ENCODE measurements around the gene FFAR2.

FFAR2 gene

GRCh38 chr19:35442091-35442490 lies 6.0 kb upstream of the FFAR2 start:
- no peak overlapping the region for H3K4me3 ChIP-seq (ENCODE audit: low read length)
- TF ChIP-seq CTCF (conservative IDR thresholded peaks at IDR 0.05; ENCODE audit: low read length), result no peak
- no peak for DNase-seq (ENCODE audit: low read depth)

- no peak overlapping the region for H3K4me3 ChIP-seq (ENCODE audit: low read length)
- no peak for DNase-seq (ENCODE audit: low read depth)
- no peak for TF ChIP-seq CTCF (conservative IDR thresholded peaks at IDR 0.05; ENCODE audit: low read length)
Measured at GRCh38 chr19:35444735-35445134, 3.3 kb upstream of the FFAR2 start.

- H3K4me3 ChIP-seq (ENCODE audit: low read length), result no peak overlapping the region
- DNase-seq (ENCODE audit: low read depth), result no peak
Measured at GRCh38 chr19:35445826-35446593, 2.0 kb upstream of the FFAR2 start.

GRCh38 chr19:35449359-35450043 lies 1.4 kb downstream of the FFAR2 start:
- DNase-seq (ENCODE audit: low read depth), result no peak
- no peak overlapping the region for H3K4me3 ChIP-seq (ENCODE audit: low read length)
- no peak for TF ChIP-seq CTCF (conservative IDR thresholded peaks at IDR 0.05; ENCODE audit: low read length)

More at GRCh38 chr19:35445826-35446593, 2.0 kb upstream of the FFAR2 start:
- no peak for TF ChIP-seq CTCF (conservative IDR thresholded peaks at IDR 0.05; ENCODE audit: low read length)

GRCh38 chr19:35451338-35452096 lies 3.5 kb downstream of the FFAR2 start:
- no peak for TF ChIP-seq CTCF (conservative IDR thresholded peaks at IDR 0.05; ENCODE audit: low read length)
- no peak for DNase-seq (ENCODE audit: low read depth)
- no peak overlapping the region for H3K4me3 ChIP-seq (ENCODE audit: low read length)

GRCh38 chr19:35454663-35455062 lies 6.6 kb downstream of the FFAR2 start:
- no peak for TF ChIP-seq CTCF (conservative IDR thresholded peaks at IDR 0.05; ENCODE audit: low read length)
- no peak for DNase-seq (ENCODE audit: low read depth)
- no peak overlapping the region for H3K4me3 ChIP-seq (ENCODE audit: low read length)
